ENCODE results near the gene TMEM187.

GRCh38 chrX:153939573-153939972 lies 33.0 kb upstream of the TMEM187 start:
- TF ChIP-seq, protein P1, sequence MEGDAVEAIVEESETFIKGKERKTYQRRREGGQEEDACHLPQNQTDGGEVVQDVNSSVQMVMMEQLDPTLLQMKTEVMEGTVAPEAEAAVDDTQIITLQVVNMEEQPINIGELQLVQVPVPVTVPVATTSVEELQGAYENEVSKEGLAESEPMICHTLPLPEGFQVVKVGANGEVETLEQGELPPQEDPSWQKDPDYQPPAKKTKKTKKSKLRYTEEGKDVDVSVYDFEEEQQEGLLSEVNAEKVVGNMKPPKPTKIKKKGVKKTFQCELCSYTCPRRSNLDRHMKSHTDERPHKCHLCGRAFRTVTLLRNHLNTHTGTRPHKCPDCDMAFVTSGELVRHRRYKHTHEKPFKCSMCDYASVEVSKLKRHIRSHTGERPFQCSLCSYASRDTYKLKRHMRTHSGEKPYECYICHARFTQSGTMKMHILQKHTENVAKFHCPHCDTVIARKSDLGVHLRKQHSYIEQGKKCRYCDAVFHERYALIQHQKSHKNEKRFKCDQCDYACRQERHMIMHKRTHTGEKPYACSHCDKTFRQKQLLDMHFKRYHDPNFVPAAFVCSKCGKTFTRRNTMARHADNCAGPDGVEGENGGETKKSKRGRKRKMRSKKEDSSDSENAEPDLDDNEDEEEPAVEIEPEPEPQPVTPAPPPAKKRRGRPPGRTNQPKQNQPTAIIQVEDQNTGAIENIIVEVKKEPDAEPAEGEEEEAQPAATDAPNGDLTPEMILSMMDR (IDR thresholded peaks at IDR 0.05), result no peak
- TF ChIP-seq POLR2AphosphoS5 (IDR thresholded peaks at IDR 0.05; ENCODE audit: insufficient read depth in 1 of 2, low read depth in 1 of 2), result no peak
